CD4-positive, alpha-beta T cell treated with Interferon alpha-2 for 1 hour (primary cell): Measurements from ENCODE around the gene SPIRE2.
A peak's percentile ranks its signal among the peaks of the same experiment; 100 is the strongest.
"Not testable (repeated sequence)": the region's sequence is repeated elsewhere in the genome, so short reads cannot be mapped to it uniquely, and the experiment has no call there.

Source experiments
- DNase-seq, 2 donors: peaks; one replicate each; pipeline ENCODE4 v3.0.0-alpha.2; 2020 to 2022

The SPIRE2 gene

GRCh38 chr16:89870440-89870839 is 42.2 kb downstream of the SPIRE2 start:
- no peak for DNase-seq

- DNase-seq: no peak
Observed at GRCh38 chr16:89871895-89872294, 43.6 kb downstream of the SPIRE2 start.

- DNase-seq: peak; percentile 84 to 88
Observed at GRCh38 chr16:89873109-89873971, 45.1 kb downstream of the SPIRE2 start, which contains the start of gene TCF25. TSS of gene TCF25 (plus strand) at chr16:89873592. CDS start at chr16:89873668, 76 bp downstream.

- peak; percentile 96 to 98 for DNase-seq
Observed at GRCh38 chr16:89873972-89874689, 45.9 kb downstream of the SPIRE2 start.

GRCh38 chr16:89879123-89879522 is 50.8 kb downstream of the SPIRE2 start:
- DNase-seq: not testable (repeated sequence)

- DNase-seq: no peak
Observed at GRCh38 chr16:89880477-89881367, 52.4 kb downstream of the SPIRE2 start.

GRCh38 chr16:89881368-89881730 is 53.1 kb downstream of the SPIRE2 start:
- no peak for DNase-seq

- no peak for DNase-seq
Observed at GRCh38 chr16:89883346-89884040, 55.2 kb downstream of the SPIRE2 start.

- no peak for DNase-seq
Observed at GRCh38 chr16:89884041-89884421, 55.8 kb downstream of the SPIRE2 start.

- no peak for DNase-seq
Observed at GRCh38 chr16:89887243-89887642, 59.0 kb downstream of the SPIRE2 start.

GRCh38 chr16:89890200-89890599 is 61.9 kb downstream of the SPIRE2 start:
- DNase-seq: no peak

- no peak for DNase-seq
Observed at GRCh38 chr16:89890886-89891657, 62.8 kb downstream of the SPIRE2 start.

GRCh38 chr16:89892055-89892630 is 63.9 kb downstream of the SPIRE2 start:
- no peak for DNase-seq

- DNase-seq: no peak
Observed at GRCh38 chr16:89892635-89893034, 64.4 kb downstream of the SPIRE2 start.

GRCh38 chr16:89893642-89894548 is 65.6 kb downstream of the SPIRE2 start:
- DNase-seq: no peak

- no peak for DNase-seq
Observed at GRCh38 chr16:89895482-89896250, 67.4 kb downstream of the SPIRE2 start.

- DNase-seq: no peak
Observed at GRCh38 chr16:89897204-89897603, 68.9 kb downstream of the SPIRE2 start.

- no peak for DNase-seq
Observed at GRCh38 chr16:89898201-89898967, 70.1 kb downstream of the SPIRE2 start.
